Measurements from ENCODE around the gene CHRNA1.
A peak's percentile ranks its signal among the peaks of the same experiment; 100 is the strongest.

Gene CHRNA1

DNA sequence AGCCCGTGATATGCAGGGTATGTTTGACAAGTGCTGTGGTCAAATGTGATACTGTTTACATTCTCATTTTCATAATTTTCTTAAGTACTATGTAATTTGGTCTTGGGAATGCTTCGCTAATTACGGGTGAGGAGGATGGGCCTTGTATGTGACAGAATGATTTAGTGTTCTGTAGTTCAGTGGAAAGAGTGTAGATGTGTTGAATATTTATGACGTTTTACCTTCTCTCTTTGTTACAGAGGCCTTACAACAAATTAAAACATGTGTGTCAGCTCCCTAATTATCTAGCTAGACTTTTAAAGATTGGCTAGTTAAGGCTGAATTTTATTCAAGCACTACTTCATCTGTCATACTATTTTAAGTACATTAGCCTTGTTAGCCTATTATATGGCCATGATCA is 10.6 kb upstream of the CHRNA1 start:
- H3K4me3 ChIP-seq (ENCODE audit: low read length), result no peak overlapping the region
- H3K36me3 ChIP-seq (ENCODE audit: control insufficient read depth, insufficient read depth, low read length), result no peaks in the 10 kb centered on the region
- no peak overlapping the region for H2BK15ac ChIP-seq (replicated peaks; ENCODE audit: low read depth)
- no peak overlapping the region for H3K9ac ChIP-seq (ENCODE audit: low read length)
- DNase-seq, result no peak
- no peak overlapping the region for H4K8ac ChIP-seq (ENCODE audit: low read depth, low read length)
- H2AK5ac ChIP-seq (ENCODE audit: low read length), result no peak overlapping the region
- H3K4me1 ChIP-seq (ENCODE audit: control insufficient read depth, low read depth, low read length), result peaks cover 19% of the 10 kb centered on the region
- no peak overlapping the region for H3K23ac ChIP-seq (ENCODE audit: low read length)
- no peak overlapping the region for H3K4me2 ChIP-seq (ENCODE audit: low read length)
- H3K27ac ChIP-seq (ENCODE audit: low read depth, low read length), result no peak overlapping the region
- no peaks in the 10 kb centered on the region for H3K27me3 ChIP-seq (ENCODE audit: insufficient read depth, low read length, poor library complexity)
- H3K4ac ChIP-seq (ENCODE audit: low read depth, low read length), result no peak overlapping the region
- H3K79me2 ChIP-seq (ENCODE audit: control insufficient read depth, insufficient read depth, low read length), result no peaks in the 10 kb centered on the region
- no peak overlapping the region for H4K5ac ChIP-seq (ENCODE audit: low read length)
- no peak overlapping the region for H2BK120ac ChIP-seq (ENCODE audit: low read depth, low read length)
- no peaks in the 10 kb centered on the region for H3K79me1 ChIP-seq (ENCODE audit: low read length)
- no peak overlapping the region for H3K18ac ChIP-seq (ENCODE audit: low read length)
- H2BK5ac ChIP-seq (ENCODE audit: low read length), result no peak overlapping the region
- no peak overlapping the region for H3K56ac ChIP-seq (ENCODE audit: low read length)
- no CpG with 5 or more reads among the region's 4 CpGs for WGBS (ENCODE audit: extremely low coverage, insufficient coverage, low lambda C conversion rate)

- no peak overlapping the region for H2BK120ac ChIP-seq (ENCODE audit: low read depth, low read length)
- H3K4me2 ChIP-seq (ENCODE audit: low read length), result no peak overlapping the region
- H2BK5ac ChIP-seq (ENCODE audit: low read length), result no peak overlapping the region
- no peak overlapping the region for H2BK15ac ChIP-seq (replicated peaks; ENCODE audit: low read depth)
- H3K4ac ChIP-seq (ENCODE audit: low read depth, low read length), result no peak overlapping the region
- no peak overlapping the region for H3K27ac ChIP-seq (ENCODE audit: low read depth, low read length)
- no peak overlapping the region for H3K56ac ChIP-seq (ENCODE audit: low read length)
- H4K8ac ChIP-seq (ENCODE audit: low read depth, low read length), result no peak overlapping the region
- H3K79me1 ChIP-seq (ENCODE audit: low read length), result no peaks in the 10 kb centered on the region
- no peaks in the 10 kb centered on the region for H3K36me3 ChIP-seq (ENCODE audit: control insufficient read depth, insufficient read depth, low read length)
- no CpG with 5 or more reads among the region's 2 CpGs for WGBS (ENCODE audit: extremely low coverage, insufficient coverage, low lambda C conversion rate)
- no peak overlapping the region for H3K23ac ChIP-seq (ENCODE audit: low read length)
- H3K9ac ChIP-seq (ENCODE audit: low read length), result no peak overlapping the region
- no peak overlapping the region for H2AK5ac ChIP-seq (ENCODE audit: low read length)
- no peak overlapping the region for H3K18ac ChIP-seq (ENCODE audit: low read length)
- DNase-seq, result no peak
- H3K4me1 ChIP-seq (ENCODE audit: control insufficient read depth, low read depth, low read length), result peaks cover 11% of the 10 kb centered on the region
- H3K27me3 ChIP-seq (ENCODE audit: insufficient read depth, low read length, poor library complexity), result no peaks in the 10 kb centered on the region
- no peak overlapping the region for H3K4me3 ChIP-seq (ENCODE audit: low read length)
- H4K5ac ChIP-seq (ENCODE audit: low read length), result no peak overlapping the region
- H3K79me2 ChIP-seq (ENCODE audit: control insufficient read depth, insufficient read depth, low read length), result no peaks in the 10 kb centered on the region
These were observed 8.9 kb upstream of the CHRNA1 start for GRCh38 chr2:174773215-174773614.

DNA sequence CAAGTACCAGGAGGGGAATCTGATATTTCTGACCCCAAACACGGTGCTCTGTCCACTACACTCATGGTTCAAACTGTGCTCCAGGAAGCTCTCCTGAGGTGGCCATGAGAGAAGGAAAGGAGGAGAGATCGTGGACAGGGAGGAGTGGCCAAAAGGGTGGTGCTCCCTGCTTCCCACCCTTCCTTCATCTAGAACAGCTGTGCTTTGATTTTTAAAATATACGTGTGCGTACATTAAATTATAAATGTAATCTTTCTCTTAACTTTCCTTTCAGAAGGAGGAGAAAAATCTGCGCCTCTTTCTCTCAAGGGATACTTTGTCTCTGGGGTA is 8.2 kb upstream of the CHRNA1 start:
- Histone ChIP-seq H2AK5ac (ENCODE audit: low read length) (no peak overlapping the region), H2BK5ac (ENCODE audit: low read length) (peak overlapping the region; percentile 52), H3K4me3 (ENCODE audit: low read length) (no peak overlapping the region), H4K8ac (ENCODE audit: low read depth, low read length) (no peak overlapping the region), H3K18ac (ENCODE audit: low read length) (peak overlapping the region; percentile 24), H2BK15ac (replicated peaks; ENCODE audit: low read depth) (no peak overlapping the region), H3K79me1 (ENCODE audit: low read length) (no peaks in the 10 kb centered on the region), H3K27me3 (ENCODE audit: insufficient read depth, low read length, poor library complexity) (no peaks in the 10 kb centered on the region), H3K79me2 (ENCODE audit: control insufficient read depth, insufficient read depth, low read length) (no peaks in the 10 kb centered on the region), H3K56ac (ENCODE audit: low read length) (peak overlapping the region; percentile 73), H3K9ac (ENCODE audit: low read length) (peak overlapping the region; percentile 5), H3K27ac (ENCODE audit: low read depth, low read length) (peak overlapping the region; percentile 87), H4K5ac (ENCODE audit: low read length) (peak overlapping the region; percentile 21), H3K36me3 (ENCODE audit: control insufficient read depth, insufficient read depth, low read length) (no peaks in the 10 kb centered on the region), H2BK120ac (ENCODE audit: low read depth, low read length) (peak overlapping the region; percentile 39), H3K4me2 (ENCODE audit: low read length) (no peak overlapping the region), H3K4me1 (ENCODE audit: control insufficient read depth, low read depth, low read length) (peaks cover 11% of the 10 kb centered on the region), H3K23ac (ENCODE audit: low read length) (no peak overlapping the region), H3K4ac (ENCODE audit: low read depth, low read length) (peak overlapping the region; percentile 88)
- WGBS (ENCODE audit: extremely low coverage, insufficient coverage, low lambda C conversion rate), result no CpG with 5 or more reads among the region's 5 CpGs
- DNase-seq, result no peak

- Histone ChIP-seq H3K18ac (ENCODE audit: low read length) (peak overlapping the region; percentile 24), H3K56ac (ENCODE audit: low read length) (peak overlapping the region; percentile 73), H3K23ac (ENCODE audit: low read length) (no peak overlapping the region), H3K79me2 (ENCODE audit: control insufficient read depth, insufficient read depth, low read length) (no peaks in the 10 kb centered on the region), H3K4me1 (ENCODE audit: control insufficient read depth, low read depth, low read length) (peaks cover 10% of the 10 kb centered on the region), H3K4ac (ENCODE audit: low read depth, low read length) (peak overlapping the region; percentile 88), H4K5ac (ENCODE audit: low read length) (no peak overlapping the region), H3K36me3 (ENCODE audit: control insufficient read depth, insufficient read depth, low read length) (no peaks in the 10 kb centered on the region), H2BK120ac (ENCODE audit: low read depth, low read length) (peak overlapping the region; percentile 39), H3K79me1 (ENCODE audit: low read length) (no peaks in the 10 kb centered on the region), H3K4me3 (ENCODE audit: low read length) (no peak overlapping the region), H3K27me3 (ENCODE audit: insufficient read depth, low read length, poor library complexity) (no peaks in the 10 kb centered on the region), H3K4me2 (ENCODE audit: low read length) (no peak overlapping the region), H3K27ac (ENCODE audit: low read depth, low read length) (peak overlapping the region; percentile 87), H3K9ac (ENCODE audit: low read length) (peak overlapping the region; percentile 5), H2BK5ac (ENCODE audit: low read length) (peak overlapping the region; percentile 52), H2BK15ac (replicated peaks; ENCODE audit: low read depth) (no peak overlapping the region), H2AK5ac (ENCODE audit: low read length) (no peak overlapping the region), H4K8ac (ENCODE audit: low read depth, low read length) (no peak overlapping the region)
- DNase-seq, result peak; percentile 95
- no CpG with 5 or more reads among the region's 14 CpGs for WGBS (ENCODE audit: extremely low coverage, insufficient coverage, low lambda C conversion rate)
These were observed 7.6 kb upstream of the CHRNA1 start for GRCh38 chr2:174771631-174772471.

DNA sequence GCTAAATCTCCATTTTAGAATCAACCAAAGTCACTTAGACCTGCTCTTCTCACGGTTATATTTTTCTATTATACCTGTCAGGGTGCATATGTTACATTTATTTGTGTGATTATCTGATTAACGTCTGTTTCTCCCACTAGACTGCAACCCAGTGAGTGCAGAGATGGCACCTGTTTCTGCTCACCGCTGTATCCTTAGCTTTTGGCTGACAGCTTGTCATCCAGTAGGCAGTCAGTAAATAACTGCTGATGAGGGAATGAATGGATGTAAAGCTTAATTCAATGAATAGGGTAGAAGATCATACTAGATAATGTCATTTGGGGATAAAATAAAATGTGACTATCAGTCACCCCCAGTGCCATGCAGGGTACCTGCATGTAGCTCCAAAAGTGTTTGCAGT is 6.9 kb upstream of the CHRNA1 start:
- H3K23ac ChIP-seq (ENCODE audit: low read length), result no peak overlapping the region
- H2BK15ac ChIP-seq (replicated peaks; ENCODE audit: low read depth), result no peak overlapping the region
- H3K18ac ChIP-seq (ENCODE audit: low read length), result no peak overlapping the region
- no peaks in the 10 kb centered on the region for H3K79me2 ChIP-seq (ENCODE audit: control insufficient read depth, insufficient read depth, low read length)
- H3K27ac ChIP-seq (ENCODE audit: low read depth, low read length), result no peak overlapping the region
- H3K9ac ChIP-seq (ENCODE audit: low read length), result no peak overlapping the region
- H2BK120ac ChIP-seq (ENCODE audit: low read depth, low read length), result no peak overlapping the region
- H4K8ac ChIP-seq (ENCODE audit: low read depth, low read length), result no peak overlapping the region
- no peak overlapping the region for H4K5ac ChIP-seq (ENCODE audit: low read length)
- no peak overlapping the region for H3K4me2 ChIP-seq (ENCODE audit: low read length)
- H3K4ac ChIP-seq (ENCODE audit: low read depth, low read length), result no peak overlapping the region
- peaks cover 10% of the 10 kb centered on the region for H3K4me1 ChIP-seq (ENCODE audit: control insufficient read depth, low read depth, low read length)
- H2AK5ac ChIP-seq (ENCODE audit: low read length), result no peak overlapping the region
- H3K56ac ChIP-seq (ENCODE audit: low read length), result no peak overlapping the region
- no peak for DNase-seq
- no peak overlapping the region for H2BK5ac ChIP-seq (ENCODE audit: low read length)
- no peaks in the 10 kb centered on the region for H3K27me3 ChIP-seq (ENCODE audit: insufficient read depth, low read length, poor library complexity)
- H3K79me1 ChIP-seq (ENCODE audit: low read length), result no peaks in the 10 kb centered on the region
- WGBS (ENCODE audit: extremely low coverage, insufficient coverage, low lambda C conversion rate), result no CpG with 5 or more reads among the region's 3 CpGs
- H3K36me3 ChIP-seq (ENCODE audit: control insufficient read depth, insufficient read depth, low read length), result no peaks in the 10 kb centered on the region
- no peak overlapping the region for H3K4me3 ChIP-seq (ENCODE audit: low read length)

GRCh38 chr2:174768557-174768956 is 4.3 kb upstream of the CHRNA1 start:
- no peak overlapping the region for H3K9ac ChIP-seq (ENCODE audit: low read length)
- no peaks in the 10 kb centered on the region for H3K27me3 ChIP-seq (ENCODE audit: insufficient read depth, low read length, poor library complexity)
- H3K18ac ChIP-seq (ENCODE audit: low read length), result no peak overlapping the region
- no peak overlapping the region for H2BK5ac ChIP-seq (ENCODE audit: low read length)
- no peak overlapping the region for H3K4me3 ChIP-seq (ENCODE audit: low read length)
- no peak overlapping the region for H2AK5ac ChIP-seq (ENCODE audit: low read length)
- H3K27ac ChIP-seq (ENCODE audit: low read depth, low read length), result no peak overlapping the region
- no peaks in the 10 kb centered on the region for H3K36me3 ChIP-seq (ENCODE audit: control insufficient read depth, insufficient read depth, low read length)
- H2BK120ac ChIP-seq (ENCODE audit: low read depth, low read length), result no peak overlapping the region
- no peaks in the 10 kb centered on the region for H3K79me1 ChIP-seq (ENCODE audit: low read length)
- no peaks in the 10 kb centered on the region for H3K79me2 ChIP-seq (ENCODE audit: control insufficient read depth, insufficient read depth, low read length)
- WGBS (ENCODE audit: extremely low coverage, insufficient coverage, low lambda C conversion rate), result no CpG with 5 or more reads among the region's 9 CpGs
- H3K23ac ChIP-seq (ENCODE audit: low read length), result no peak overlapping the region
- H3K56ac ChIP-seq (ENCODE audit: low read length), result peak overlapping the region; percentile 58
- H3K4me2 ChIP-seq (ENCODE audit: low read length), result no peak overlapping the region
- no peak overlapping the region for H4K5ac ChIP-seq (ENCODE audit: low read length)
- no peak for DNase-seq
- peaks cover 5% of the 10 kb centered on the region for H3K4me1 ChIP-seq (ENCODE audit: control insufficient read depth, low read depth, low read length)
- H4K8ac ChIP-seq (ENCODE audit: low read depth, low read length), result no peak overlapping the region
- no peak overlapping the region for H3K4ac ChIP-seq (ENCODE audit: low read depth, low read length)
- no peak overlapping the region for H2BK15ac ChIP-seq (replicated peaks; ENCODE audit: low read depth)
